IMR-90 (cell line): Measurements from ENCODE around the gene BCAS2. TPM values are rescaled to one million over a fixed set of nuclear protein-coding genes. Genes with fewer than 3 reads are reported as not detected.

Experiments used
- ATAC-seq: fragments of 200-7000 bp; cut with Tn5 transposase; 2 replicates; pipeline ENCODE4 v1.9.1; 2020; ENCODE audit warnings: low read depth, mild to moderate bottlenecking, moderate library complexity
- BruUV-seq: library from RNA; stranded (reverse); fragments of 400-500 nt; replicated peaks from 2 replicates; lab custom pipeline; 2021; lab: Mats Ljungman, UMichigan
- CTCF ChIA-PET: fragments of 300-600 bp; formaldehyde crosslinking; extraction: SDS; loops from one replicate; lab custom pipeline; 2021; ENCODE audit warnings: antibody characterized with exemption; lab: Yijun Ruan, JAX
- POLR2A ChIA-PET: fragments of 300-600 bp; sonication (Branson Sonifier 250); formaldehyde crosslinking; loops from one replicate; lab custom pipeline; 2022; ENCODE audit warnings: antibody characterized with exemption; ENCODE audit not compliant: unreplicated experiment; lab: Charles Lee
- DNase-seq: peaks from one replicate; pipeline ENCODE4 v3.0.0; 2013
- H2AFZ ChIP-seq: replicated peaks from 2 replicates; pipeline ENCODE3; 2013; ENCODE audit warnings: low read length, mild to moderate bottlenecking; ENCODE audit not compliant: poor library complexity
- H2AK5ac ChIP-seq: 2 replicates; pipeline ENCODE4 v1.6.1; 2013; ENCODE audit warnings: low read depth, low read length, inconsistent platforms
- H2AK9ac ChIP-seq: replicated peaks from 2 replicates; pipeline ENCODE3; 2013; ENCODE audit warnings: mild to moderate bottlenecking, low read depth, low read length, moderate library complexity; ENCODE audit not compliant: poor library complexity
- H2BK120ac ChIP-seq: 2 replicates; pipeline ENCODE4 v1.6.1; 2013; ENCODE audit warnings: low read depth, low read length, inconsistent platforms
- H2BK15ac ChIP-seq: 3 replicates; pipeline ENCODE4 v1.6.1; 2013; ENCODE audit warnings: low read depth, low read length, inconsistent platforms
- H2BK20ac ChIP-seq: 2 replicates; pipeline ENCODE4 v1.6.1; 2013; ENCODE audit warnings: low read depth, mild to moderate bottlenecking, inconsistent platforms, low read length, moderate library complexity
- H2BK5ac ChIP-seq: 2 replicates; pipeline ENCODE4 v1.6.1; 2013; ENCODE audit warnings: mild to moderate bottlenecking, low read depth, low read length, inconsistent platforms; ENCODE audit not compliant: poor library complexity, severe bottlenecking
- H3K14ac ChIP-seq: replicated peaks from 2 replicates; pipeline ENCODE4 v1.6.1; 2013; ENCODE audit warnings: low read depth, low read length, inconsistent platforms
- H3K18ac ChIP-seq: 2 replicates; pipeline ENCODE4 v1.6.1; 2013; ENCODE audit warnings: low read depth, low read length, control low read depth
- H3K23ac ChIP-seq: 2 replicates; pipeline ENCODE4 v1.6.1; 2013; ENCODE audit warnings: low read depth, low read length, inconsistent platforms
- H3K27ac ChIP-seq: 2 replicates; pipeline ENCODE4 v1.5.1; 2013; ENCODE audit warnings: mild to moderate bottlenecking, control low read depth, low read length; ENCODE audit not compliant: insufficient read depth
- H3K27me3 ChIP-seq: 2 replicates; pipeline ENCODE4 v1.6.1; 2013; ENCODE audit warnings: low read length; ENCODE audit not compliant: control insufficient read depth, insufficient read depth
- H3K36me3 ChIP-seq: 2 replicates; pipeline ENCODE4 v1.6.1; 2013; ENCODE audit warnings: low read length, mixed read lengths; ENCODE audit not compliant: control insufficient read depth, insufficient read depth
- H3K4ac ChIP-seq: 2 replicates; pipeline ENCODE4 v1.6.1; 2013; ENCODE audit warnings: low read depth, low read length, inconsistent platforms
- H3K4me1 ChIP-seq: 2 replicates; pipeline ENCODE4 v1.6.1; 2013; ENCODE audit warnings: low read length, mixed read lengths; ENCODE audit not compliant: control insufficient read depth, insufficient read depth
- H3K4me2 ChIP-seq: 2 replicates; pipeline ENCODE4 v1.6.1; 2013; ENCODE audit warnings: low read depth, mild to moderate bottlenecking, control low read depth, low read length, moderate library complexity
- H3K4me3 ChIP-seq: 2 replicates; pipeline ENCODE4 v1.5.1; 2013; ENCODE audit warnings: low read depth, mild to moderate bottlenecking, control low read depth, low read length, moderate library complexity; ENCODE audit not compliant: insufficient read depth
- H3K56ac ChIP-seq: 2 replicates; pipeline ENCODE4 v1.6.1; 2013; ENCODE audit warnings: low read length, inconsistent platforms; ENCODE audit not compliant: insufficient read depth; ENCODE audit errors: extremely low read depth
- H3K79me1 ChIP-seq, 2 experiments: 2 replicates each; pipeline ENCODE4 v1.6.1; 2013; ENCODE audit warnings: low read length in 2 of 2, inconsistent platforms in 1 of 2, low read depth in 1 of 2
- H3K9ac ChIP-seq: 2 replicates; pipeline ENCODE4 v1.6.1; 2013; ENCODE audit warnings: low read depth, low read length, control low read depth
- H3K9me1 ChIP-seq: 2 replicates; pipeline ENCODE4 v1.6.1; 2013; ENCODE audit warnings: low read length, inconsistent platforms; ENCODE audit not compliant: insufficient read depth
- H3K9me3 ChIP-seq: 2 replicates; pipeline ENCODE4 v1.6.1; 2013; ENCODE audit warnings: low read length; ENCODE audit not compliant: control insufficient read depth, insufficient read depth
- H4K20me1 ChIP-seq: 2 replicates; pipeline ENCODE4 v1.6.1; 2013; ENCODE audit warnings: low read length, inconsistent platforms; ENCODE audit not compliant: insufficient read depth
- H4K5ac ChIP-seq: 2 replicates; pipeline ENCODE4 v1.6.1; 2013; ENCODE audit warnings: mild to moderate bottlenecking, low read depth, low read length, control low read depth
- H4K8ac ChIP-seq, 2 experiments: 2 replicates each; pipeline ENCODE4 v1.6.1; 2013; ENCODE audit warnings: low read depth in 2 of 2, low read length in 2 of 2, control low read depth in 1 of 2, inconsistent platforms in 1 of 2
- H4K91ac ChIP-seq: 2 replicates; pipeline ENCODE4 v1.6.1; 2013; ENCODE audit warnings: low read depth, low read length, inconsistent platforms; ENCODE audit not compliant: insufficient read depth
- CEBPB ChIP-seq: IDR thresholded peaks from 2 replicates; pipeline ENCODE4 v1.6.1; 2012; ENCODE audit warnings: low read depth, low read length, improper control_type of control experiment
- CTCF ChIP-seq: conservative IDR thresholded peaks from 2 replicates; pipeline ENCODE4 v1.5.1; 2012; ENCODE audit warnings: mild to moderate bottlenecking, low read depth, low read length, improper control_type of control experiment
- MAZ ChIP-seq: IDR thresholded peaks from 2 replicates; pipeline ENCODE4 v1.6.1; 2012; ENCODE audit warnings: low read depth, mild to moderate bottlenecking, low read length, improper control_type of control experiment, moderate library complexity, borderline replicate concordance
- RAD21 ChIP-seq: IDR thresholded peaks from 2 replicates; pipeline ENCODE4 v1.6.1; 2012; ENCODE audit warnings: low read length, improper control_type of control experiment
- USF2 ChIP-seq: fragments of 150-350 bp; IDR thresholded peaks from 2 replicates; pipeline ENCODE4 v1.6.1; 2017; ENCODE audit warnings: mild to moderate bottlenecking, antibody characterized with exemption, low read length, low read depth
- WGBS, 2 experiments: methylation state at CpG; one replicate each; pipeline versions ENCODE4 v1.1.5 to v1.1.7; 2013; ENCODE audit warnings: missing lambda C conversion rate in 2 of 2; ENCODE audit not compliant: insufficient read length in 1 of 2; ENCODE audit errors: extremely low coverage in 2 of 2; 5-methylcytosine and 5-hydroxymethylcytosine counted together
- dilution Hi-C: fragments of 300-500 bp; cut with HindIII; formaldehyde crosslinking; loops from one replicate; pipeline ENCODE4 v1.14.3; 2018; ENCODE audit warnings: low sequenced_read_pairs; ENCODE audit not compliant: unreplicated experiment
- in situ Hi-C: fragments of 300-500 bp; cut with MboI; formaldehyde crosslinking; loops from 3 replicates; pipeline ENCODE4 v1.14.3; 2019; ENCODE audit warnings: low sequenced_read_pairs, inconsistent platforms, mixed read lengths
- intact Hi-C: fragments of 100-400 bp; cut with micrococcal nuclease; formaldehyde crosslinking; loops from 2 replicates; pipeline ENCODE4 v1.10.0; 2022
- polyA plus RNA-seq, 3 experiments: library from polyadenylated mRNA; depleted of rRNA; stranded (reverse); fragments of >200 nt; gene quantifications; 2 replicates each; pipeline ENCODE4 v1.2.3, GENCODE V29; 2012; ENCODE audit warnings: low replicate concordance in 1 of 3
- total RNA-seq: library from RNA; depleted of rRNA; stranded (reverse); fragments of >200 nt; gene quantifications from 2 replicates; pipeline ENCODE4 v1.2.3, GENCODE V29; 2012

BCAS2 gene
- total and polyA plus RNA-seq, 2 of the 4 experiments (the other 2 are of a cell fraction): 15.4 to 23.1 TPM

- no peak overlapping the region for H3K4me2 ChIP-seq
Observed at GRCh38 chr1:114610546-114611245, 29.3 kb upstream of the BCAS2 start.

More at GRCh38 chr1:114610546-114611245, 29.3 kb upstream of the BCAS2 start:
- no peak overlapping the region for H3K14ac ChIP-seq
- peak overlapping the region in 1 of 2 experiments; percentile 62; a peak in 2 of 4 replicates for H4K8ac ChIP-seq
- no peak overlapping the region for H2AK9ac ChIP-seq
- dilution Hi-C loops (no loop called here), in situ Hi-C loops (no loop called here), intact Hi-C loops (no loop called here)
- POLR2A ChIA-PET: no interaction called here
- H4K20me1 ChIP-seq: no peaks in the 10 kb centered on the region
- peak overlapping the region; percentile 93 for H2BK20ac ChIP-seq
- H3K9ac ChIP-seq: no peak overlapping the region
- peak overlapping the region; percentile 81; the same call in 1 of the 2 replicates for H4K91ac ChIP-seq
- CTCF ChIA-PET: no interaction called here
- ATAC-seq (peak; percentile 72), DNase-seq (peak; percentile 58)
- no peak overlapping the region for H3K27ac ChIP-seq
- no peaks in the 10 kb centered on the region for H3K27me3 ChIP-seq
- no peak overlapping the region for H3K23ac ChIP-seq
- H2BK5ac ChIP-seq: peak overlapping the region; percentile 68
- H3K9me3 ChIP-seq: no peaks in the 10 kb centered on the region
- H2BK120ac ChIP-seq: peak overlapping the region; percentile 77
- no peaks in the 10 kb centered on the region for H3K36me3 ChIP-seq
- H2AFZ ChIP-seq: peak overlapping the region; percentile 73
- H3K79me1 ChIP-seq: no peaks in the 10 kb centered on the region
- peak overlapping the region; percentile 62 for H4K5ac ChIP-seq
- H3K9me1 ChIP-seq: no peaks in the 10 kb centered on the region
- H2AK5ac ChIP-seq: peak overlapping the region; percentile 13; the same call in 1 of the 2 replicates
- H3K18ac ChIP-seq: peak overlapping the region; percentile 78; the same call in 1 of the 2 replicates
- BruUV-seq: no TSS peak
- TF ChIP-seq CTCF (no peak), RAD21 (no peak), MAZ (no peak), CEBPB (no peak), USF2 (no peak)
- H3K4me3 ChIP-seq: no peak overlapping the region
- H3K4me1 ChIP-seq: no peaks in the 10 kb centered on the region
- H3K56ac ChIP-seq: 0 out of 2 replicates have a peak overlapping the region, but pooled peaks have one; percentile 6
- WGBS, 2 experiments: 83% methylated on average over 1 of the region's 9 CpGs; no CpG with 5 or more reads in 1 of the 2 experiments
- peak overlapping the region; percentile 91 for H3K4ac ChIP-seq
- H2BK15ac ChIP-seq: no peak overlapping the region; the same call in 2 of the 3 replicates
